ENCODE data around the gene TNIP3.

The TNIP3 gene

DNA sequence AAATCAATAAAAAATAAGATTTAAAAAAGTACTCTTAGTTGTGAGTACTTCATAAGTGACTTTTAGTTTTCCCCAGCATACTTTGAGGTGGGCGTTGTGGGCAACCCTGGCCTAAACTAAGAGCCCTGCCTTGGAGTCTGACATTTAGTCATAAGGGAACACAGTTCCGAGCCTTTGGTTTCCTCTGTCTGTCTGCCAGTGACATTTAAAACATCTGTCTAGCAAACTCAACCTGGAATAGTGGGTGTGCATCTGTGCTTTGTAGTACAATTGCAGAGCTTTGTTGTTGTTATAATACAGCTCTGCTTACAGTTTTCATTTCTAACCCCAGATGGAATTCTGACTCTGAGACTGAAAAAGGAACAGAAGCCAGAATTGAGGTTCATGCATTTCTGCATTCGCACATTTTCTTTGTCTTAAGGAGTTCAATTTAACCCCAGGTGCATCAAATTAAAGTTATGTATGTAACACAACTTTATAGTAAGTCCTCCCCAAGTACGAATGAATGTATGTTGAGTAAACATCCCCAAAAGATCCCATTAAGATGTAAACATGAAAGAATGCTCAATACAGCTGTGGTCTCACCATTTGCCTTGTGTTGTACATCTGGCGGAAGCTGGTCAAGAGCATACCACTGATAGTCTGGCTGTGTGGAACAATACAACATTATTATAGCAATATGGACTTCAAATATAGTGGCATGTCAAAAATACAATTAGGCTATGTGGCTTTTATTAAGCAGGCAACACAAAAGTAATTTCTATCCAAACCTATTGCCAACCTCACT lies 25.9 kb downstream of the TNIP3 start:
- no peak for DNase-seq

DNA sequence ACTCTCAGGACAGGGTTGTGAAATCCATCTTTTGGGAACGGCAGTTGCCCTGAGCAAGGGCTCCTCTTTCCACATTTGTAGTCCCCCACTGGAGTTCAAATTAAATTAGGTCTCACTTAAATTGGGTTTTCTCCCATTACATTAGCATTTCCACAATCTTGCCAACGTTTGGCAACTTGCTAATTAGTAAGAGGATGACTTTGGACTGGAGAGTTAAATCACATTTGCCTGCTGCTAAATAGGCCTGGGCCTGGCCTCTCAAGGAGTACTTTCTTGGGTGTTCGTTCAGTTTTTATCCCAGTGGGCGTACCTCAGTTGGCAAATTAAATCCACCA lies 33.8 kb downstream of the TNIP3 start:
- no peak for DNase-seq

- no peak for DNase-seq
Measured at GRCh38 chr4:121129606-121130325, 34.4 kb downstream of the TNIP3 start.

GRCh38 chr4:121127100-121127499 lies 37.0 kb downstream of the TNIP3 start:
- no peak for DNase-seq

- no peak for DNase-seq
Measured at GRCh38 chr4:121126449-121127006, 37.6 kb downstream of the TNIP3 start.

DNA sequence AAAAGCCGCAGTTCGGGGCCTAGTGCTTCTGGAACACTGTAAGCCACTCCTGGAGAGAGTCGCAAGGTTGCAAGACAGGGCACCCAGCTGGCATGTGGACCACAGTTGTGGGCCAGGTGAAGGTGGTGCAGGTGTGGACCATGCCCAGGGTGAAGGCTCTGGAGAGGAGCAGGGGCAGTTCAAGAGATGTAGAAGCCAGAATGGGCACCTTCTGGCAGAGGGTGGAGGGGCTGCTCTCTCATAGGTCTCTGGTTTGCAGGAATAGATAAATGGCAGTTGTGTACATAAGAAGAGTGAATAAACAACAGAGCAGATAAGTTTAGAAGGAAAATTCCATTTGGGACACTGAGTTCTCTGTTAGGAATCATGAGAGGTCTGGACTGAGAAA lies 38.6 kb downstream of the TNIP3 start:
- no peak for DNase-seq

DNA sequence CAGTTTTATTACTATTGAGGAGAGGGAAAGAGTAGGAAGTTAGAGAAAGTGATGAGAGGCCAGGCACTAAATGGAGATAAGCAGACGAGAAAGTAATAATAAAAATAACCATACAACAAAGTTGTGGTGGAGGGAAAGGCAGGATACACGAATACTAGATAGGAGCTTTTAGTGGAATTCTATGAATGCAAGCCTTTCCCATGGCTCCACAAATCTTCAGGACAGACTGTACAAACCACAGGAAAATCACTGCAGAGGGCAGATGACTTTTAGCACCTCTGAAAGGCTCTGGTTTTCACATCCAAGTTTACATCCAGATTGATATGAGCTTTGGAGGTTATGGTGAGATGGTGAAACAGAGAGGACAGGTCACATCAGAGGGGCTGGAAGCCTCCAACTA lies 41.5 kb downstream of the TNIP3 start:
- no peak for DNase-seq

DNA sequence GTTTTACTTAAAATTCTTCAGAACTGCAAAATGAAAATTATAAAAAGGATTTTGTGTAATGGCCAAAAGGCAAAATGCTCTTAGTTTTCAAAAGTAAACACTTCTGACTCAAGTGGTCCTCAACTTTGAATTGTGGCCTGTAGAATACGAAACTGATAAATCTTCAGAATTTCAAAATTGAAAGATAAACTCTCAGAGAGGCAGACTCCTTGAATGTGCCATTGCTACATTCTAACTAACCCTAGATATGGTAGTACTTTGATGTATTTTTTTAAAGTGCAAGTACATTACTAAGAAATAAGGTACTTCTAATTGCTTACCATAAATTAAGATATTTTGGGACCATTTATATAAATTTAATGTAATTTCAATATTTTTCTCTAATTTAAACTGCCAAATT lies 44.4 kb downstream of the TNIP3 start:
- DNase-seq: no peak

DNA sequence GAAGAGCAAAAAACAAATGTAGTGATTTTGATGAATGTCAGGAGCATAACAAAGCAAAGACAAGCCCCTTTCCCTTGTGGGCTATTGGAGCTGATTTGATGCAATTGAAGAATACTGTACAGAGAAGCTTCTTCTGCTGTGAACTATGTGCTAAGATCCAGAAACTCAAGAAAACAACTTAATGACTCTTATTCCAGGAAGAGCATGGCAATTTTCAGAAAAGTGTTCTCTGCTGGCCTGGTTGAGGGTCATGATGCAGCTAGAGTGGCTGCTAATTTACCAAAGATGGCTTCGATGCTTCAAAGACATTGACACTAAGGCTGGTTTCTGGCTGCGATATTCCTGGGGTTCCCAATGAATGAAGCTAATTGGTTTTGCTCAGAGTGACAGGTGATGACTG lies 45.8 kb downstream of the TNIP3 start:
- DNase-seq: no peak

GRCh38 chr4:121114756-121115155 lies 49.4 kb downstream of the TNIP3 start:
- no peak for DNase-seq

DNA sequence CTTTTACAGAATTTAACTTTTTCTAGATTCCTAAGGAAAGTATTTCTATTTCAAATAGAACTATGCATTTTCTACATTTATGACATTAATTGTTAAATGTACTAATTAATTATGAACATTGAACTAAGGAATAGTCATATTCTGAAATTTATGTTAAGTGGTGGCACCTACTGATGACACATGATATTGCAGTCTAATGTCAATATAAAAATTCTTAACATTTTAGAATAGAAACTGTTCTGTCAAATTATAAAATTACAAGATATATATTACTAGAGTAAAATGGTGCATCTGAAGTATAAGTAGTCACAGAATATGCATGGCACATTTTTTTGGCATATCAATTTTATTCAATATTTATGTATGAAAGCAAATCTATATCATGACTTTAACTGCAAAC lies 51.6 kb downstream of the TNIP3 start:
- DNase-seq: peak in 1 of 2 experiments; percentile 1

GRCh38 chr4:121108557-121108956 lies 55.6 kb downstream of the TNIP3 start:
- no peak for DNase-seq

GRCh38 chr4:121107507-121107906 lies 56.6 kb downstream of the TNIP3 start:
- DNase-seq: no peak

DNA sequence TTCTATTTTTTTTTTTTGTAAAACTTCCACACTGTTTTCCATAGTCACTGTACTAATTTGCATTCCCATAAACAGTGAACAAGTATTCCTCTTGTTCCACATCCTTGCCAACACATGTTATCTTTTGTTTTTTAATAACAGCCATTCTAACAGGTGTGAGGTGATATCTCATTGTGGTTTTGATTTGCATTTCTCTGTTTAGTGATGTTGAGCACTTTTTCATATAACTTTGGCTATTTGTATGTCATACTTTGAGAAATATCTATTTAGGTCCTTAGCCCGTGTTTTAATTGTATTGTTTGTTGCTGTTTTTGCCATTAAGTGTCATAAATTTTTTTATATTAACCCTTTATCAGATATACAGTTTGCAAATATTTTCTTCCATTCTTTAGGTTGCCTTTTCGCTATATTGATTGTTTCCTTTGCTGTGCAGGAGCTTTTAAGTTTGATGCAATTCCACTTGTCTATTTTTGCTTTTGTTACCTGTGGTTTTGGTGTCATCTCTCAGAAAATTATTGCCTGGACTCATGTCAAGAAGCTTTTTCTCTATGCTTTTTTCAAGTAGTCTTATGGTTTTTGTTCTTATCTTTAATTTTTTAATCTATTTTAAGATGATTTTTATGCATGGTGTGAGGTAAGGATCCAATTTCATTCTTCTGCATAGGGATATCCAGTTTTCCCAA lies 63.9 kb downstream of the TNIP3 start:
- DNase-seq: no peak

DNA sequence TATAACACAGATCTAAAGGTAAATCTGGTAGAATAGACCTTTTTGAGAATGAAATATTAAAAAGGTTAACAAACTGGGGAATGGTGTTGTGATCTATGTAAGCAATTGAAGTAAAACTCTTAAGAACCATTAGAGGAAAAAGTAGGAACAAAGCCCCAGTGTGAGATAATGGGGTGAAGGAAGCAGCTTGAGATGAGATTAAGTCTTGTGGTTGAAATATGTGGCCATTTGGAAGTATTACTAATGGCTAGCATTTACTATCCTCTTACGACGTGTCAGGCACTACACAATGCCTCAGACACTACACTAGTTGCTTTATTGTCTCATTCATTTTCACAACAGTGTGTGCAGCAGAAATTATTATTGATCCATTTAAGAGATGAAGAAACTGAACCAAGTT lies 65.9 kb downstream of the TNIP3 start:
- DNase-seq: no peak

- DNase-seq: peak in 1 of 2 experiments; percentile 23
Measured at GRCh38 chr4:121096629-121097028, 67.5 kb downstream of the TNIP3 start.

DNA sequence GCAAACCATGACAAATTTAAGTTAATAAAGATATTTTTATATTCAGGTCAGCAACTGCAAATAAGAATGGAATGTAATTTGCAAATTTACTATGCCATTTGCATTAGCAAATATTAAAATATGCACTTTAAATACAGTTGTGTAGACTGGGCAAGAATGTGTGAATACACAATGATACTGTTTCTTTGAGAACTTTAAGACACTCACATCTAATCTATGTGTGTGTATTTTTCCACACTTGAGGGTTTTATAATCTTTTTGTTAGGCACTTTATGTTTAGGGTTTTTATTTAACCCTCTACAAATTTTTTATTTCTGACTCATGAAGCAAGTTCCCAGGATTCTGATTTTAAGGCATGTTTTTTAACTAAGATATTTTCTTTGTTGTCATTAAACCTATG lies 67.9 kb downstream of the TNIP3 start:
- DNase-seq: no peak

DNA sequence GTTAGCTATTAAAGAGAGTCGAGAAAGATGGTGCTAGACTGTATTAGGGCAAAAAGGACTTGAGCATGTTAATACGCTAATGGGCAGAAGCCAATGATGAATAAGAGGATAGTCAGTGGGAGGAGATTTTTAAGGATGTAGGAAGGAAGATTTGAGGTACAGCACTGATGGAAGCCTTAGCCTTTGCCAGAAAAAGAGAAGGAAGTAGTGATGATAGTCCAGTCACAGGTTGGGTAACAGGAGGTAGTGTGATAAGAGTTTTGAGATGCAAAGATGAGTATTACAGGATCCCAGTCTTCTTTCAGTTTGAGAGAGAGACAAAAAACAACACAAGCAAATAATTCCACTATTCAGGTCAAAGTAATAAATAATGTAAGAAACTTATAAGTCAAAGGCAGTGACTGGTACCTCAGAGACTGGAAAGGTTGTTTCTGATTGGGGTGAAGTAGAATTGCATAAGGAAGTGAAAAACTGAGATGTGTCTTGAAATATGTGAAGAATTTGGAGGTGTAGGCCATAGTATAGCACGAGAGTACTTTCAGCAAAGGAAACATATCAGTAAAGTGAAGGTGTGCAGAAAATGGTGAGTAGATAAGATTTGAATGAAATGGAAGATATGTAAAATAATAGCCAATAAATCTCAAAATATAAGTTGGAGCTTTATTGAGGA lies 69.7 kb downstream of the TNIP3 start:
- DNase-seq: no peak

- DNase-seq: no peak
Measured at GRCh38 chr4:121093261-121093660, 70.9 kb downstream of the TNIP3 start.

DNA sequence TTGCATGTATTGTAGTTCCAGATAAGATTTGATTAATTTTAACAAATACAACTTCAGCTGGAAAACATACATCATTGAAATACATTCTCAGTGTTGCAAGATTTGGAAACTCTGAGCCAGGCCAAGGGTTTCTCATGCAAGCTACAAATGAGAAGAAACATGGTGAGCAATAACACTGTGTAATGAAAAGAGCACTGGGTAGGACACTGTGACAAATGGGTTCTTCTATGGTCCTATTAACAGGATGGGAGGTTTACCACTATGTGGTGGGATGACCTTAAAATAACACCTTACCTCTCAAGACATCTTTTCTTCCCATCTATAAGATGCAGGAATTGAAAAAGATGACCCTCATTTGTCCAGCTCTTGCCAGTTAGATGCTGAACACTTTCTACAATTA lies 72.2 kb downstream of the TNIP3 start:
- no peak for DNase-seq

DNA sequence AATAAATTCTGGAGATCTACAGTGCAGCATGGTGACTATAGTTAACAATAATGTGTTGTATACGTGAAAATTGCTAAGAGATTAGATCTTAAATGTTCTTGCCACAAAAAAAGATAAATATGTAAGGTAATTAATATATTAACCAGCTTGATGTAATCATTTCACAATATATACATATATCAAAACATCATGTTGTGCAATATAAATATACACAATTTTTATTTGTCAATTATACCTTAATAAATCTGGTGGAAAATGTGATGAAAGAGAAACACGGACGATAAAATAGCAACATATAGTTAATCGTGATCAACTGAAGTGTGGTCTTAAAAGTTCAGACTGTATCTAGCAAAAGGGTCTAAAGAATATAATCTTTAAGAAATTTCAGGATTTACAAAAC lies 75.3 kb downstream of the TNIP3 start:
- DNase-seq: no peak
